ENCODE measurements around the gene REEP6.
"Not testable (repeated sequence)": the region's sequence is repeated elsewhere in the genome, so short reads cannot be mapped to it uniquely, and the experiment has no call there.

REEP6 gene

DNA sequence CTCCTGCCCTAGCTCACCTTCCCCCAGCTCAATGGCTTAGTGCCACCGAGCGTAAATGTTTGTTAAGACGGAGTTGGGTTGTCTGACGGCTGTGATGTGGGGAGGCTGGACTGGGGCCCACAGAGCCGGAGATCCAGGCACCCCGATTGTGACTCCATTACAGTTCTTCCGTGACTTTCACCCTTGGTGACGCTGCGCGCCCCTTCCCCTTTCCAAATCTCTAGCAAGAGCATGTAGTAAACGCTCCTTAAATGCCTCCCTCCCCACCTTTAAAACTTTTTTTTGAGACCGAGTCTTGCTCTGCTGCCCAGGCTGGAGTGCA lies 829 bp downstream of the REEP6 start:
- DNase-seq: no peak

- DNase-seq: no peak
These were observed 1.6 kb downstream of the REEP6 start for GRCh38 chr19:1492474-1493006.

DNA sequence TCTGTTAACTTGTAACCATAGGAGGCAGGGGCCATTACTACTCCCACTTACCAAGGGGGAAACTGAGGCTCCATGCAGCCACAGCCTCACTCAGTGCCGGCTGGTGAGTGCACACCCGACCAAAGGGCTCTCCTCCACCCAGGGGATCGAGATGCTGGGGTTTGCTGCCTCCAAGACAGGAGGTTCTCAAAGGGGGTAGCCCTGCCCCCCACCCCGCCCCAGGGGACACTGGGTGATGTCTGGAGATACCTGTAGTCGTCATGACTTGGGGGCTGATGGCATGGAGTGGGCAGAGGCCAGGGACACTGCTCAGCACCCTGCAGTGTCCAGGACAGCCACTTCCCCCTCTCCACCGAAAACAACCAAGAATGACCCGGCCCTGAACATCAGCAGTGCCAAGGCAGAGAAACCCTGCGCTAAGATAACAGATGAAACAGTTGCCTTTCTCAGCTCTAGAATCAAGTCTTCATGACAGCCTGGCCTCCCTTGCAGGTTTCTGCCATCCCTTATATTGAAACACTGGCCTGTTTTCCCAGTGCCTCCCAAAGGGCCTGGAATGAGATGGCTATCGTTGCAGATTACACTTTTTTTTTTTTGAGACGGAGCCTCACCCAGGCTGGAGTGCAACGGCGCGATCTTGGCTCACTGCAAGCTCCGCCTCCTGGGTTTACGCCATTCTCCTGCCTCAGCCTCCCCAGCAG lies 3.3 kb downstream of the REEP6 start:
- no peak for DNase-seq

GRCh38 chr19:1495051-1495798 lies 4.2 kb downstream of the REEP6 start:
- no peak for DNase-seq

GRCh38 chr19:1495799-1496713 lies 5.1 kb downstream of the REEP6 start:
- no peak for DNase-seq

- no peak for DNase-seq
These were observed 6.0 kb downstream of the REEP6 start for GRCh38 chr19:1496714-1497577.

DNA sequence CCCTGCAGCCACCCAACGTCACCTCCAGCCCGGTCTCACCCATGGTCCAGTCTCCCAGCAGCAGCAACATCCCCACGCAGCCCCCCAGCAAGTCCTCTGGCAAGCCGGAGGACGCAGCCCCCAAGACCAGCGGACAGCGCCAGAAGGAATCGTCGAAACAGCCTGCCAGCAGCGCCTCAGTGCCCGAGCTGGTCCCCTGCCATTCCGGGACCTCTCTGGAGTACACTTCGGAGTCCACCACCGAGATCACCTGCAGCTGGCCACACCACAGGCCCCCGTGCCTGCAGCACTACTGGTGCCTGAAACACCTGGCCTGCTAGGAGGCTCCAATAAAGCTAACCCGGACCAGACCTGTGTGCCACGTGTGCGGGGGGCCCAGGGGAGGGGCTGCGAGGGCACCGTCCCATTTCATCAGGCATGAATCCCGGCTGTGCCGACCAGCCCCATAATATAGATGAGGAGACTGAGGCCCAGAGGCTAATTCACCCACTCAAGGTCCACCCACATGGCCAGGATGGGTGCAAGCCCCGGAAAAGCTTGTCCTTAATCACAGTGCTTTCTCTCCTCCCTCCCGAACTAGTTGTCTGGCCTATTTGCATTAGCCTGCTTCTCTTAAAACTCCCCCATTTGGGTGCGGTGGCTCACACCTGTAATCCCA lies 6.7 kb downstream of the REEP6 start:
- DNase-seq: no peak

DNA sequence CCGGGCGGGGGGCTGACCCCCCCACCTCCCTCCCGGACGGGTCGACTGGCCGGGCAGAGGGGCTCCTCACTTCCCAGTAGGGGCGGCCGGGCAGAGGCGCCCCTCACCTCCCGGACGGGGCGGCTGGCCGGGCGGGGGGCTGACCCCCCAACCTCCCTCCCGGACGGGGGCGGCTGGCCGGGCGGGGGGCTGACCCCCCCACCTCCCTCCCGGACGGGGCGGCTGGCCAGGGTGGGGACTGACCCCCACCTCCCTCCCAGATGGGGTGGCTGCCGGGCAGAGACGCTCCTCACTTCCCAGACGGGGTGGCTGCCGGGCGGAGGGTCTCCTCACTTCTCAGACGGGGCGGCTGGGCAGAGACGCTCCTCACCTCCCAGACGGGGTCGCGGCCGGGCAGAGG lies 8.2 kb downstream of the REEP6 start:
- not testable (repeated sequence) for DNase-seq

DNA sequence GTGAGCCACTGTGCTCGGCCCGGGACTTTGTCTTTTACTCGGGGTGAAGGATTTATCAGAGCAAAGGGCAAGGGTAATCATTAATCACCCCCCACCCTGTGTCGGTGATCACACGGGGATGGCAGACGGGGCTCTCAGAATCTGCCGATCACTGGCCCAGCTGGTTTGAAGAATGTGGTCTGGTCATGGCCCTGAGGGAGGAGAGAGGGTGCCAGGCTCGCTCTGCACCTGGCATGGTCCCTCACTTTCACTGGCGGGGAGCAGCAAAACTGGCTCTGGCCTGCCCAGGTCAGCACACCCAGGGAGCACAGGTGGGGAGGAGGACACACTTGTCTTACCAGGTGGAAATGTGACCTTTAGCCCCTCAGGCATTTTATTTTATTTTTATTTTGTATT lies 10.2 kb downstream of the REEP6 start:
- DNase-seq: no peak

DNA sequence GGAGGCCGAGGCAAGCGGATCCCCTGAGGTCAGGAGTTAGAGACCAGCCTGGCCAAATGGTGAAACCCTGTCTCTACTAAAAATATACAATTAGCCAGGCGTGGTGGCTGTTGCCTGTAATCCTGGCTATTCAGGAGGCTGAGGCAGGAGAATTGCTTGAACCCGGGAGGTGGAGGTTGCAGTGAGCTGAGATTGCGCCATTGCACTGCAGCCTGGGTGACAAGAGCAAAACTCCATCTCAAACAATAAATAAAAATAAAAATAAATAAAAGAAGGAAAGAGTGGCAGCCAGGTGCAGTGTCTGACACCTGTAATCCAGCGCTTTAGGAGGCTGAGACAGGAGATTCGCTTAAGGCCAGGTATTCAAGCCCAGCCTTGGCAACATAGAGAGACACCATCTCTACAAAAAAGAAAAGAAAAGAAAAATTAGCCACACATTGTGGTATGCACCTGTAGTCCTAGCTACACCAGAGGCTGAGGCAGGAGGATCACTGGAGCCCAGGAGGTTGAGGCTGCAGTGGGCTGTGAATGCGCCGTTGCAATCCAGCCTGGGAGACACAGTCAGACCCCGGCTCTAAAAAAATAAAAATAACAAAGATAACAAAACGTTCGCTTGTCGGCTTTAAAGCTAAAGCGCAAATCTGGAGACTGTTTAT lies 11.6 kb downstream of the REEP6 start:
- no peak for DNase-seq

DNA sequence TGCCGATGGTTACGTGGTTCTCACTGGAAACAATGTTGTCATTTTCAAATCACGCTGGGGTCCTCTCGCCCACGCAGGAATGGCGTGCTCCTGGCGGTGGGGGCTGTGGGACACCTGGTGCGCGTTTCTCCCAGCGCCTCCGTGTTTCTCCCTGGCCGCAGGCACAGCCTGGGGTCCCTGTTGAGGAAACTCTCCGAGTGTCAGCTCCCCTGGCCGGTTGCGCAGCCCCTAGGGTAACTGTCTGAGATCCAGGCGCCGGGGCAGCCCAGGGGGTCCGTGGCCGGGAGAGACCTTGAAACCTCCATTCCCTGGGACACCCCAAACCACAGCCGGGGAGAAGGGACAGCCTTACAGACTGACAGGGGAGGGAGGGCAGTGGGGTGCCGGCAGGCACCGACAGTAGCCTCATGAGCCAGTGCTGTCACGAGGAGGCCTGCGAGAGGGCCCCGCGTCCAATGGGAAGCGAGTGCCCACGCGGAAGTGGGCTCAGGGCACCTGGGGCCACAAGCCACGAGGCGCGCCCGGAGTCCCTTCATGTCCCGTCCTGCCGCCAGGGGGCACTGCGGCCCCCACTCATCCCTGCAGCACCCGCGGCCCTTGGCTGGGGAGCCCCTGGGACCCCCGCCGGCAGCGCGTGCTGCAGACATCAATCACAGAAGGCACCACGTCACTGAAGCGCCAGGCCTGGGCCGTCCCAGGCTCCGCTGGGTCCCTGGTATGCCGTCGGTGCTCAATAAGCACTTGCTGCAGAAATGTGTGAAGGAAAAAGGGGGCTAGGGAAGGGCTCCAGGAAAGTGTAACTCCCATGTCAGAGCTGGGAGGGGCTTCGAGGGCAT lies 12.3 kb downstream of the REEP6 start:
- DNase-seq: peak; percentile 21

GRCh38 chr19:1503925-1504773 lies 13.2 kb downstream of the REEP6 start:
- no peak for DNase-seq

DNA sequence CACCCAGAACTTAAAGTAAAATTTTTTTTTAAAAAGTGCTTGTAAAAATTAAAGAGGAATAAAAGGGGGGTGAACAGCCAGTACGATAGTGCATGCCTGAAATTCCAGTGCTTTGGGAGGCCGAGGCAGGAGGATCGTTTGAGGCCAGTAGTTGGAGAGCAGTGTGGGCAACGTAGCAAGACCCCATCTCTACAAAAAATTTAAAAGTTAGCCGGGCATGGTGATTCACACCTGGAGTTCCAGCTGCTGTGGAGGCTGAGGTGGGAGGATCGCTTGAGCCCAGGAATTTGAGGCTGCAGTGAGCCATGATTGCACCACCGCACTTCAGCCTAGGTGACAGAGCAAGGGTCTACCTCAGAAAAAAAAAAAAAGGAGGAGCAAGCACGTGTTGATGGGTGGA lies 14.0 kb downstream of the REEP6 start:
- no peak for DNase-seq

DNA sequence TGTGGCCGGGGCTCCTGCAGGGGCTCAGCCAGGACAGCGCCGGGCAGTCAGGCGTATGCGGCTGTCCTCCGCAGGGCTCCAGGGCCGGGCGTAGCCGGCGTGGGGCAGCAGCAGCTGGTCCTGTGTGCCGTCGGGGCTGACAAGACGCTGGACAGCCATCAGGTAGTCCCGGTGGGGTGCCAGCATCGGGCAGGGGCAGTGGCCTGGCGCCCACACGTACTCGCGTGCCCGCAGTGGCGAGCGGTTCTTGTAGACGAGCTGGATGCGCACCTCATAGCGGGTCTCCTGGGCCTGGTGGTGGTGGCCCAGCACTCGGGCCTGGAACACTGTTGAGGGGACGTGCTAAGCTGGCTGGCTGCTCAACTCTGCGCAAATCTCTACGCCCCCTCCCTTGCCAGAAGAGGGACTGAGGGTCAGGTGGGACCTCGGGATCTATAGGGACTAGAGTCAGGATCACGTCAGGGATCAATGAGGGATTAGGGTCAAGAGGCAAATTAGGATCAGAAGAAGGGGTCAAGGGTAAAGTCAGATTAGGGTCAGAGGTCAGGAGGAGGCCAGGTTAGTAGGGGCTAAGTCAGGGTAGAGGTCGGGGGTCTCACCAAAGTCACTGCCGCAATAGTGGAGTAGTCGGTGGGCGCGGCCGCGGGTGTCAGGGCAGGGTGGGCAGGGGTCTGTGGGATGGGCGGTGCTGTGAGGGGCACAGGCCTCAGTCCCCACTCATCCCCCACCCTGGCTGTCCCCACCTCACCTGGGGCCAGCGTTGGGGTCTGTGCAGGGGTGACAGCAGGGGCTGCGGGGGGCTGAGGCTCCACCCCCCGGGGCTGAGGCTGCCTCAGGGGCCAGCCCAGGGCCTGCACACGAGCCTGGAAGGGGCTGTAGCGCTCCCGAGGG lies 15.3 kb downstream of the REEP6 start:
- no peak for DNase-seq

DNA sequence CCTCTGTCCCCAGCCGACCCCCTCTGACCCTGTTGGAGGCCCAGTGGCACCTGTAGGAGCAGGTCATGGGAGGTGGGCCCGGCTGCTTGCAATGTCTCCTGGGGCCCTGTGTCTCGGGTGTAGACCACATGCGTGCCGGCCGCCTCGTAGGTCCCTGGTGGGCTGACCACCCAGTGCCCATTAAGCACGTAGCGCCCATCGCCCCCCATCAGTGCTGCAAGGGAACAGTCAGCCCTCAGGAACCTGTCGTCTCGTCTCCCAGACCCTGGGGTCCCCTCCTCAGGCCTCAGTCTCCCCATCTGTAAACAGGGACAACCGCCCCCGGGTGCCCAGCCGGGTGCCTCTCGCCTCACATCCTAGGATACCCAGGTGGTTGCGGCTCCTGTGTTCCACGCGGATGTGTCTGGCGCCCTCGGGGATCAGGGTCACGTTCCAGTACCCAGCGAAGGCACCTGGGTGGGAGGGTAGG lies 16.2 kb downstream of the REEP6 start:
- no peak for DNase-seq

DNA sequence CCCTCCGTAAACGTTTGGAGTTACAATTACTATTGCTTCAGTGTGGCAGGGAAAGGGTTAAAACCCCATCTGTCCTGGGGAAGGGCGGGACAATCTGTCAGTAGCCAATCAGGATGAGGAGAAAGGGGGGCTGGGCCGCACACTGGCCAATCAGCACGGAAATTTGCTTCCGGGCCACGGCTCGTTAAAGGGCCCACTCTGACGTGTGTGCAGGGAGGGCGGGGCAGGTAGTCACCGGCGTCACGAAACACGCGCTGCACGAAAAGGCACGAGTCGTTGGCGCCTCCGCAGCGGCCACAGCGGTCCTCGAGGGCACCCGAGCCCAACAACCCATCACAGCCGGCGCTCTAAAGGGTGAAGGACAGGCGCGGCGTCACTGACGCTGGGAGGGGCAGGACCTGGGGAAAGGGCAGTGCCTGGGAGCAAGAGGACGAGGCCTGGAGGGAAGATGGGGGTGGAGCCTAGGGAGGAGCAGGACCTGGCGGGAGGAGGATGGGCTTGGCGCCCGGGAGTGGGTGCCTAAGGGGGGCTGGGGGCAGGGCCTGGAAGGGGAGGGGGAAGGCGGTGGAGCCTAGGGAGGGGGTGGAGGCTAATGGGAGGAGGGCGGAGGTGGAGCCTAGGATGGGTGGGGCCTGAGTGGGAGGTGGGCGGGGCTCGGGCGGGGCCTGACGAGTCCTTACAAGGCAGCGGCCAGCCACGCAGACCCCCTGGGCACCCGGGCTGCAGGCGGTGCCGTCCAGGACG lies 17.0 kb downstream of the REEP6 start:
- DNase-seq: peak; percentile 73

DNA sequence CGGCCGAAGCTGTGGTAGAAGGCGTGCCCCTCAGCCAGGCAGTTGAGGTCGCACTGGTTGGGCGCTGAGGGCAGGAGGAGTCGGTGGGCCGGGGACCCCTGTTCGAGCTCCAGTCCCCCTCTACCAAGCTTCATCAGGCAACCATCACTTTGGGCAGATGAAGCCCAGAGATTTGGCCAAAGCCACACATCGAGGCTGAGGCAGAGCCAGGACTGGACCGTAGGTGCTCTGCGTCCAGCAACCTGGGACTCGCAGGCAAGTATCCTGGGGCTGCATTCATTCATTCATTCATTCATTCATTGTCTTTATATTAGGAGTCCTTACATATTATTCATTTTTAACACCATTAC lies 17.5 kb downstream of the REEP6 start:
- DNase-seq: no peak
